Colonic mucosa (tissue), 4 donors: ENCODE measurements around the gene DDI1. TPM values are rescaled to one million over a fixed set of nuclear protein-coding genes. Genes with fewer than 3 reads are reported as not detected.

Source experiments
- DNase-seq: peaks from one replicate; pipeline ENCODE4 v3.0.0-alpha.2; 2020
- H3K27ac ChIP-seq: fragments of 200-600 bp; one replicate; pipeline ENCODE4 v1.8.0; 2021
- H3K27me3 ChIP-seq: fragments of 200-600 bp; one replicate; pipeline ENCODE4 v1.8.0; 2021
- H3K36me3 ChIP-seq: fragments of 200-600 bp; one replicate; pipeline ENCODE4 v1.8.0; 2021
- H3K4me1 ChIP-seq: fragments of 200-600 bp; one replicate; pipeline ENCODE4 v1.8.0; 2021; ENCODE audit warnings: mild to moderate bottlenecking
- H3K4me3 ChIP-seq: fragments of 200-600 bp; one replicate; pipeline ENCODE4 v1.8.0; 2021
- H3K9ac ChIP-seq, 2 donors: one replicate each; pipeline ENCODE4 v1.7.0; 2013; ENCODE audit warnings: control low read depth in 2 of 2, low read depth in 2 of 2, low read length in 2 of 2
- H3K9me3 ChIP-seq: fragments of 200-600 bp; one replicate; pipeline ENCODE4 v1.8.0; 2021
- CTCF ChIP-seq: fragments of 200-600 bp; IDR thresholded peaks from one replicate; pipeline ENCODE4 v1.8.0; 2022; ENCODE audit warnings: antibody characterized with exemption, mild to moderate bottlenecking
- intact Hi-C: fragments of 100-400 bp; cut with DNase I; formaldehyde crosslinking; loops from one replicate; pipeline ENCODE4 v1.14.1; 2022
- total RNA-seq, 2 donors: library from RNA; stranded (reverse); fragmentation: NEBNext Ultra II Directional in 1 of 2; extraction: Animal tissue kit (Norgen Biotek cat#: 25700) in 1 of 2; gene quantifications; one replicate each; pipeline ENCODE4 v1.2.1, GENCODE V29; 2021
- donor health status: healthy.
- donor health status: DM: no; HTN: no; CAD: no.
- donor health status: DM: no; HTN: no; CAD: no.

Gene DDI1
- total RNA-seq, 2 donors from 2014 or later, result not detected

DNA sequence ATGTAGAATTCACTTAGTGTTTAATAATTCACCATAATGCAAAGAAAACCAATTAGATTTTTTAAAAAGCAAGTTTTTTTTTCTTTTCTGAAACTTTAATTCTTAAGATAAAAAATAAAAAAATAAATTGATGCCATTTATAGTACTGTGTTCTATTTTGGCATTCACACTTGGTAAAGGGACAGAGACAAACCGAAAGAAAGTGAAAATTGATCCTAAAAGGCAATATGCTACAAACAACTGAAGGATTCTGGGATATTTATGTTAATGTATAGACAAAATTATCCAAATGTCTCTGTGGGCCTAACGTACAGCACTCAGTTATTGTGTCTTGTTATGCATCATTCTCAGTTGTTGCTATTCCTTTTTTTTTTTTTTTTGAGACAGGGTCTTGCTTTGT is 41.9 kb upstream of the DDI1 start:
- no peak overlapping the region for H3K27ac ChIP-seq
- DNase-seq, result no peak
- H3K4me3 ChIP-seq, result no peak overlapping the region
- H3K9ac ChIP-seq, result no peak overlapping the region
- H3K4me1 ChIP-seq, result no peaks in the 10 kb centered on the region
- H3K9me3 ChIP-seq, result no peaks in the 10 kb centered on the region
- H3K36me3 ChIP-seq, result no peaks in the 10 kb centered on the region
- no peak for TF ChIP-seq CTCF
- no peaks in the 10 kb centered on the region for H3K27me3 ChIP-seq
- intact Hi-C loops, result no loop called here

GRCh38 chr11:103995896-103996295 is 40.5 kb upstream of the DDI1 start:
- intact Hi-C loops, result no loop called here
- DNase-seq, result no peak
- Histone ChIP-seq H3K4me1 (no peaks in the 10 kb centered on the region), H3K9ac (no peak overlapping the region), H3K27ac (no peak overlapping the region), H3K27me3 (no peaks in the 10 kb centered on the region), H3K4me3 (no peak overlapping the region), H3K36me3 (no peaks in the 10 kb centered on the region), H3K9me3 (no peaks in the 10 kb centered on the region)
- no peak for TF ChIP-seq CTCF

DNA sequence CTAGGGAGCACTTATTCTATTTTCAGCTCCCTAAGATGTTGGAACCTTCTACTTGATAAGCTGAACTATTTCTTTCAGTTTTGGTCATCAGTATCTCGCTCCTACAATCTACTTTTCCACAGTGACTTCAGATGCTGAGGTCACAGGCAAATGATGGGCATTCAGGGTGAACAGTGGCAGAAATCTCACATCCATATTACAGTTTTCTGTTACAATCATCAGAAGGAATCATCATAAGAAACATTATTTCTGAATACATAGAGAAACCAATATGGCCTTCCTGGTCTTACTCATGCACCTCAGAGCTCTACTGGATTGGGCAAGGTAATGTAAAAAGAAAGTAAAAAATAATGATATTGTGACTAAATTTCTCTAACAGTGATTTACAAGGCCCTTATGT is 39.4 kb upstream of the DDI1 start:
- no peak overlapping the region for H3K4me3 ChIP-seq
- no peaks in the 10 kb centered on the region for H3K27me3 ChIP-seq
- H3K27ac ChIP-seq, result no peak overlapping the region
- no peaks in the 10 kb centered on the region for H3K4me1 ChIP-seq
- intact Hi-C loops, result no loop called here
- no peaks in the 10 kb centered on the region for H3K36me3 ChIP-seq
- H3K9ac ChIP-seq, result no peak overlapping the region
- DNase-seq, result no peak
- H3K9me3 ChIP-seq, result no peaks in the 10 kb centered on the region
- no peak for TF ChIP-seq CTCF

GRCh38 chr11:103998826-103999508 is 37.5 kb upstream of the DDI1 start:
- Histone ChIP-seq H3K27ac (no peak overlapping the region), H3K36me3 (no peaks in the 10 kb centered on the region), H3K9ac (no peak overlapping the region), H3K27me3 (no peaks in the 10 kb centered on the region), H3K4me1 (no peaks in the 10 kb centered on the region), H3K9me3 (no peaks in the 10 kb centered on the region), H3K4me3 (no peak overlapping the region)
- no peak for TF ChIP-seq CTCF
- DNase-seq, result no peak
- intact Hi-C loops, result no loop called here

DNA sequence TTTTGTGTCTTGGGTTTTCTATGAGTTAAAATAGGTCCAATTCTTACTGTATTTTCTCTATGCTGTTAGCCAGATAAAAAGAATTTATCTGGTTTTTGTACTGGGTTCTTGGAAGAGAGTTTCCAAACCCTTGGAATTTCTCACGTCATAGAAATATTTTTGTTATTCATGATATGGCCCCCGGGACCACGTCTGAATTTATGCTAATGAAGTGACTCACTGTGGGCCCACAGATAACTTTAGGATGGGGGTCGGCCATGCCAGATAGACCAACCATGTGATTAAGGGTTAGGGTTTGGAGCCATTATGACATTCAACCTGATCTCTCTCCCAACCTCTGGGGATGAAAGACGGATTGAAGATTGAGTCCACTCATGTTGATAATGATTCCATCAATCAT is 35.6 kb upstream of the DDI1 start:
- no peak for TF ChIP-seq CTCF
- H3K27me3 ChIP-seq, result no peaks in the 10 kb centered on the region
- no peak for DNase-seq
- no peak overlapping the region for H3K9ac ChIP-seq
- H3K4me1 ChIP-seq, result no peaks in the 10 kb centered on the region
- intact Hi-C loops, result no loop called here
- no peak overlapping the region for H3K4me3 ChIP-seq
- no peaks in the 10 kb centered on the region for H3K36me3 ChIP-seq
- no peaks in the 10 kb centered on the region for H3K9me3 ChIP-seq
- no peak overlapping the region for H3K27ac ChIP-seq
